ENCODE data around the gene STRN3.
"Not testable (repeated sequence)": the region's sequence is repeated elsewhere in the genome, so short reads cannot be mapped to it uniquely, and the experiment has no call there.

The STRN3 gene

GRCh38 chr14:30966415-30967363, 59.5 kb downstream of the STRN3 start:
- DNase-seq, result no peak

DNA sequence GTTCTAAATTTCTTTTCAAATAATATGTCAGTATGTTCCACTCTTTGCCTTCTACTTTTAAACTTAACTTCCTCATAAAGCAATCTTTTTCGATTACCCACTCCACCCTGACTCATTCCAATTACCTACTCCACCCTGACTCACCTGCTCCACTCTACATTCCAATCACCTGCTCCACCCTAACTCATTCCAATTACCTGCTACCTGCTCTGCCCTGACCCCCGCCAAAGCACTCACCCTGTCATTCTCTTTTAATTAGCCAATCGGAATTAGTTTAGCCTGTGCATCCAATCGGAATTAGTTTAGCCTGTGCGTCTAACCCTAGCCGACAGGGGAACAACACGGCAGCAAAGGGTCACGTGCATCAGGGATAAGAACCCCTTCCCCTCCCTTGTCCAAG, 60.3 kb downstream of the STRN3 start:
- DNase-seq, result not testable (repeated sequence)

DNA sequence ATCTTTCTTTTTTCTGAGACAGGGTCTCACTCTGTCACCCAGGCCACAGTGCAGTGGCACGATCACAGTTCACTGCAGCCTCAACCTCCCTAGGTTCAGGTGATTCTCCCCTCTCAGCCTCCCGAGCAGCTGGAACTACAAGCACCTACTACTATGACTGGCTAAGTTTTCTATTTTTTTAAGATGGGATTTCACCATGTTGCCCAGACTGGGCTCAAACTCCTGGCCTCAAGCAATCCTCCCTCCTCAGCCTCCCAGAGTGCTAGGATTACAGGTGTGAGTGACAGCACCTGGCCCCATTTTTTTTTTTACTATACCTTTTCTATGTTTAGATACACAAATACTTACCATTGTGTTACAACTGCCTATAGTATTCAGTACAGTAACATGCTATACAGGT, 63.6 kb downstream of the STRN3 start:
- DNase-seq, result not testable (repeated sequence)

DNA sequence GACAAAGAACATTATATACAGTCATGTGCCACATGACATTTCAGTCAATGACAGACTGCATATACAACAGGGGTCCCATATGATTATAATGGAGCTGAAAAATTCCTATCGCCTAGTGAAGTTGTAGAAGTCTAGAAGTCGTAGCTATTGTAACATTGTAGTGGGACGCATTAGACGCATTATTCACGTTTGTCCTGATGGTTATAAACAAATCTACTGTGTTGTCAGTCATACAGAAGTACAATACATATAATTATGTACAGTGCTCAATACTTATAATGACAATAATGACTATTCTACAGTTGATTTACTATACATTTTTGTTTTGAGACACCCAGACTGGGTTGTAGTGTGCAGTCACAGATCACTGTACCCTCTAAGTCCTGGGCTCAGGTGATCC, 64.8 kb downstream of the STRN3 start:
- no peak for DNase-seq

DNA sequence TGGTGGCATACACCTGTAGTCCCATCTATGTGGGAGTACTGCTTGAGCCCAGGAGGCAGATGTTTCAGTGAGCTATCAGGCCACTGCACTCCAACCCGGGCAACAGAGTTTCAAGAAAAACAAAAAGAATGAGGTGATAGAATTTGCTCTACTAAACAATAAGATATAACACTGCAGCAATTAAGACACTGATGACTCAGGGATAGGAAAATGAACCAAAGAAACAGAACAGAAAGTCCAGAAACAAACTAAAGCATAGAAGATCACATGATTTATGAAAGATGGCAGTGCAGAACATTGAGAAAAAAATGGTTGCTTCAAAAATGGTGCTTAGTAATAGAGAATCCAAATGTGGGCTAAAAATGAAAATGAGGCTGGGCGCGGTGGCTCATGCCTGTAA, 66.0 kb downstream of the STRN3 start:
- DNase-seq, result no peak

DNA sequence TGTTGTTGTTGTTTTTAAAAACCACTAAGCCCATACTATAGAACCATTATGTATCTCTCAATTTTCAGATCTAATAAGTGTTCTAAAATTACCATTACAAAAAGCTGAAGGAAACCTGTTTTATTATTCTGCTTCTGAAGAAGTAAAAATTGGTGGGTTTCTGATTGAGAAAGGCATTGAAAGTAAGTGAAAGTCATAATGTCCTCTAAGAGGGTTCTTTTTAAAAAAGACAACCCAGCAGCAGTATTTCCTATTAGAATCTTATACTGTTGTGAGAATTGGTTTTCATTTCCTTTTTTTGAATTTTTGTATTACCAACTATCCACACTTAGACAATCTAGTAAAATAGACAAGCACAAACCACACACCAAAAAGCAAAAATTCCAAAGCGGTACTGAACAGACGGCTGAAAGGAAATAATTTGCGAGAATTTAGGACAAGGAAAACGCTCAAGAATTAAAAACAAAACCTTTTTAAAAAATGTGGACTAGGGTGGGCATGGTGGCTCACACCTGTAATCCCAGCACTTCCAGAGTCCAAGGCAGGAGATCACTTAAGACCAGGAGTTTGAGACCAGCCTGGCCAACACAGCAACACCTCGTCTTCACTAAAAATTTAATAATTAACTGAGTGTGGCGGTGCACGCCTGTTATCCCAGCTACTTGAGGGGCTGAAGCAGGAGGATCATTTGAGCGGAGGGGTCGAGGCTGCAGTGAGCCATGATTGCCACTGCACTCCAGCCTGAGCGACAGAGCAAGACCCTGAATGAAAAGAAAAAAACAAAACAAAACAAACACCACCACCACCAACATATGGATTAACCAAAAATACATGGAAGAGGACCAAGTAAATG, 67.4 kb downstream of the STRN3 start:
- DNase-seq, result no peak

DNA sequence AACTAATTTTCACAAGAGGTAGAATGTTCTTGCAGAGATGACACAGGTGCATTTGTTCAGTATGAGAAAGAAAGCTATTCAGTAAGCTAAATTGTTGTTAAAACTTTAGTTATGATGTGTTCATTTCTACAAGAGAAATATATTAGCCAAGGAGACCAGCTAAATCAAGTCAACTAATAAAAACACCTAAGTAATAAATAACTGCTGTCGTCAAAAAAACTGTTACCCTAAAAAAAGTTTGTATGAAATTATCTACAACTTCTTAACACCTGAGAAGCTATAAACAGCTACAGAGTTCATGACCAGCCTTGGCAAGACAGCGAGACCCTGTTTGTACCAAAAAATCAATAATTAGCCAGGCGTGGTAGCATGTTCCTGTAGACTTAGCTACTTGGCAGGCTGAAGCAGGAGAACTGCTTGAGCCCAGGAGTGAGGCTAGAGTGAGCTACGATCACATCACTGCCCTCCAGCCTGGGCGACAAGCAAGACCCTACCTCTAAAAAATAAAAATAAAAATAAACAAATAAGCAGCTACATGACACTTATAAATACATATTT, 68.3 kb downstream of the STRN3 start:
- DNase-seq, result no peak

DNA sequence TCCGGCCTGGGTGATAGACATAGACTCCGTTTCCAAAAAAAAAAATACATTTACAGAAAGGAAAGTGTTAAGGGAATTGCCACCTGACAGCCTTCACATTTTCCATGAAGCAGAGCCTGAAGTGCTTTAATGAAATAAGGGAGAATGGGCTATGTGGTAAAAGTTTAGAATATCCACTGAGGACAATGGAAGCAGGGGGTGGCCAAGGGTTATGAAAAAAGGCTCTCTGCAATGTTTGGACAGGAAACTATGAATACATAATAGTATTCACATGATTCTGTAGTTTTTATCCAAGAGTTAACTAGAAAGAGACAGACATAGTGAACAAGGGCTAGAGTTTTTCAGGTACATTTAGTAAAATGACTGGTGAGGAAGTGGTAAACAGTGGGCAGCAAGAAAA, 76.5 kb downstream of the STRN3 start:
- DNase-seq, result no peak

DNA sequence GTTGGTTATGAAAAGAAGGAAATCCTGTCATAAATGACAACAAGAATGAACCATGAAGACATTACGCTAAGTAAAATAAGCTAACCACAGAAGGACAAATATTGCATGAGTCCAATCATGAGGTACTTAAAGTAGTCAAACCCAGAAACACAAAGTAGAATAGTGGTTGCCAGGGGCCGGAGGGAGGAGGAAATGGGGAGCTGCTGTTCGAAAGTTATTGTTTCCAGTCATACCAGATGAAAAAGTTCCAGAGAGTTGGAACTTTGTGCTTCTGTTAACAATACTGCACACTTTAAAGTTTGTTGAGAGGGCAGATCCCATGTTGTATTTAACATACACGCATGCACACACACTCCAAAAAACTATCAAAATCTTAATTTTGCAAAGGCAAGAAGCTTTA, 82.5 kb downstream of the STRN3 start:
- no peak for DNase-seq

DNA sequence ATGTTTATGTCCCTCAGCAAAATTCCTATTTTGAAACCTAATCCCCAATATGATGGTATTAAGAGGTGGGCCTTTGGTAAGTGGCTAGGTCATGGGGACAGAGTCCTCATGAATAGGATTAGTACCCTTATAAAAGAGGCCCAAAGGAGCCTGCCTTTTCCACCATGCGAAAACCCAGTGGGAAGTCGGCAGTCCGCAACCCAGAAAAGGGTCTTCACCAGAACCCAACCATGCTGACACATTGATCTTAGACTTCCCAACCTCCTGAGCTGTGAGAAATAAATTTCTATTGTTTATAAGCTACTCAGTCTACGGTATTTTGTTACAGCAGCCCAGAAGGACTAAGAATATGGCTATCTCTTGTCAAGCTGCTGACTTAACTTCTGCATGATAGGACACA, 85.3 kb downstream of the STRN3 start:
- DNase-seq, result no peak

GRCh38 chr14:30938617-30939016, 87.6 kb downstream of the STRN3 start:
- no peak for DNase-seq

DNA sequence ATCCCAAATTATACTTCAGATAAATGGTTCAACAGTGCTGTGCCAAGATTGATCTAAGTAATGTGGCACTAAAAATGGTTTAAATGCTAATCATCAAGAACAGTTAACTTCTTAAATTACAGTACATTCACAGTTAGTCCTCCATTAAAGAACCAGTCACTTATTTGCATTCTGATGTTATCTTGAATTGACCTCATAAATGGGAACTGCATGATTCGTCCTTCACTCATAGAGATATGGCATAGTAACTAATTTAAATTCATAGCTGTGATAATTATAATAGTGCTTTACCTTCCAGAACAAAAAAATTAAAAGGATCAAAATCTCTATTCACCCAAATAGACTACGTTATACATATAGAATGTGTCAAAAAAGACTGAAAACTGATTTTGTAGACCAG, 90.7 kb downstream of the STRN3 start:
- DNase-seq, result no peak

DNA sequence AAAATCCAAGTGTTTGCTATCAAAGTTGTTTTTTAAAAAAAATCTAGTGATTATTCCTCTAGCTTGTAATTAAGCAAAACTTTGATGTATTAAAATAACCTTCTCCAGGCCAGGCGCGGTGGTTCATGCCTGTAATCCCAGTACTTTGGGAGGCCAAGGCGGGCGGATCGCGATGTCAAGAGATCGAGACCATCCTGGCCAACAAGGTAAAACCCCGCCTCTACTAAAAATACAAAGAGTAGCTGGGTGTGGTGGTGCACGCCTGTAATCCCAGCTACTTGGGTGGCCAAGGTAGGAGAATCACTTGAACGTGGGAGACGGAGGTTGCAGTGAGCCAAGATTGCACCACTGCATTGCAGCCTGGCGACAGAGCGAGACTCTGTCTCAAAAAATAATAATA, 92.2 kb downstream of the STRN3 start:
- DNase-seq, result not testable (repeated sequence)

DNA sequence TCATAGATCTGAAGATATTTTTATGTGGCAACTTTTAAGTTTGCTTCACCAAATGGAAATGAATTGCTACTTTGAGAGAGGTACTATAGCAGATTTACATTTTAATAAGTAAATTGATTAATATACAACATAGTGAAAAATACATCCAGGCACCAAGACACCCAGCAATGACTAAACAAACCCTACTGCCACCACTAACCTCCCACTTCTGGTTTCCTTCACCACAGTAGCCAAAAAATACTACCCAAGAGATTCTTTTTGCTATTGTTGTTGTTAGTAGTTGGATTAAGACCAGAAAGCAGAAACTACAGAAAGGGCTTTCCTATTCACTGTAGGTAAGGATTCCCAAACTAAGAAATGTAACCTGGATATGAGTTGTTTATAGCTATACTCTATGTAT, 97.7 kb downstream of the STRN3 start:
- no peak for DNase-seq

GRCh38 chr14:30925254-30925653, 100.9 kb downstream of the STRN3 start:
- DNase-seq, result no peak

DNA sequence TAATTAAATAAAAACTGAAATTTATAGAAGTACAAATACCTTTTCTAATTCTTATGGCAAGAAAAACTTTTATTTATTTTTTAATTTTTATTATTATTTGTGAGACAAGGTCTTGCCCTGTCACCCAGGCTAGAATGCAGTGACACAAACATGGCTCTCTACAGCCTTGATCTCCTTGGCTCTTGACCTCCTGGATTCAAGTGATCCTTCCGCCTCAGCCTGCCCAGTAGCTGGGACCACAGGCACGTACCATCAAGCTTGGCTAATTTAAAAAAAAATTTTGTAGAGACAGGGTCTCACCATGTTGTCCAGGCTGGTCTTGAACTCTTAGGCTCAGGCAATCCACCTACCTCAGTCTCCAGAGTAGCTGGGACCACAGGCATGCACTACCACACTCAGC, 104.4 kb downstream of the STRN3 start:
- no peak for DNase-seq

GRCh38 chr14:30921305-30921704, 104.9 kb downstream of the STRN3 start:
- no peak for DNase-seq

- no peak for DNase-seq
Observed at GRCh38 chr14:30915596-30915995, 110.6 kb downstream of the STRN3 start.

DNA sequence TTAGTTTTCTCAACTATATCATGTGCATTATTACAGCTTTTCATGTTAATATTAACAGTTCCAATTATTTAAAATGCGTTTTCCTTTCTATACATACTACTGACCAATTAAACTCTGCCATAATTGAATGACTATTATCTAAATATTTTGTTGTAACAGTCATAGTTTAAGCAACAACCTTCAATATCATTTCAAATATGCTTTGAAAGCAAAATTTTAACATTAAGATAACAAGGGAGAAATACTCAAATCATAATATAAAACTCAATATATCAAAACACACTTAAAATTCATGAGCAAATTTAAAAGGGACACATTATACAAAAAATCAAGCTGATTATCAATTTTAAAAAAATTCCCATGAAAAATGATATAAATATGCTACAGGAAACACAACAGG, 111.4 kb downstream of the STRN3 start:
- DNase-seq, result no peak

- DNase-seq, result no peak
Observed at GRCh38 chr14:30908826-30909225, 117.4 kb downstream of the STRN3 start.

GRCh38 chr14:30907659-30908057, 118.5 kb downstream of the STRN3 start:
- DNase-seq, result no peak

DNA sequence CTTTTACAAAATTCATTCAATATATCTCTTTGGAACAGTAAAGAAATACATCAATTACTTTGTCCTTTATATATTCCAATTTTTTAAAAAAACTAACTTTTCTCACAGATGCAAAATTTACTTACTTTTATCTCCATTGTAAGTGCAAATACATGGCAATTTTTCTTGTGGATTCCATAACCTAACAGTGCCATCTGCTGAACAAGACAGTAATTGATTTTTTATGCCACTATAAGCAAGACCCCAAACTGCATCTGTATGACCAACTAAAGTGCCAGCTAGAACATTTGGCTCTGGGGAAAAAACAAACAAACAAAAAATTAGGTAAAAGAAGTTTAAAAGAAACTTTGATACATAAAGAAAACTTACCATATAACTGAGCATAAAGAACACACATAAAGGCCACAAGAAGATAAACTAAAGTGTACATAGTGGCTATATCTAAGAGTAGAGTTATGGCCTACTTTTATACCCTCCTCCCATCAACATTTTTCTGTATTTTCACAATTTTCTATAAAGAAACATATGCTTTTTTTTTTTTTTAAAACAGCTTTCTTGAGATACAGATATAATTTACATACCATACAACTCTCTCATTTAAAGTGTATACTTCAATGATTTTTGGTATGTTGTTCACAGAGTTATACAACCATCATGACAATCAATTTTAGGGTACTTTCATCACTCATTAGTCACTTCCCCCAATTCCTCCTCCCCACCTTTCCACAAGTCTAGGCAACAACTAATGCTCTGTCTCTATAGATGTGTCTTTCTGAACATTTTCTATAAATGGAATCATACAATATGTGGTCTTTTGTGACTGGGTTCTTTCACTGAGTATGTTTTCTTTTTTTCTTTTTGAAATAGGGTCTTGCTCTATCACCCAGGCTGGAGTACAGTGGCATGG, 119.2 kb downstream of the STRN3 start:
- DNase-seq, result no peak
